GM10266 (cell line): Measurements from ENCODE around the gene FAM234A.
"Not testable (repeated sequence)": the region's sequence is repeated elsewhere in the genome, so short reads cannot be mapped to it uniquely, and the experiment has no call there.

ENCODE experiments used
- DNase-seq: peaks from one replicate; pipeline ENCODE4 v3.0.0; 2012; ENCODE audit errors: extremely low spot score
- CTCF ChIP-seq: IDR thresholded peaks from 2 replicates; pipeline ENCODE4 v1.5.1; 2012; ENCODE audit warnings: mild to moderate bottlenecking, low read depth; ENCODE audit not compliant: control insufficient read depth, insufficient read depth; ENCODE audit errors: missing control alignments

FAM234A gene

GRCh38 chr16:253833-254232 is 19.2 kb downstream of the FAM234A start:
- no peak for DNase-seq

GRCh38 chr16:254461-254860 is 19.8 kb downstream of the FAM234A start:
- TF ChIP-seq CTCF, result no peak
- DNase-seq, result no peak

More at GRCh38 chr16:253833-254232, 19.2 kb downstream of the FAM234A start:
- TF ChIP-seq CTCF, result no peak

- TF ChIP-seq CTCF, result no peak
- DNase-seq, result no peak
These were observed 20.6 kb downstream of the FAM234A start for GRCh38 chr16:255183-255582.

GRCh38 chr16:258091-258490 is 23.5 kb downstream of the FAM234A start:
- DNase-seq, result not testable (repeated sequence)

GRCh38 chr16:259226-259625 is 24.6 kb downstream of the FAM234A start:
- DNase-seq, result no peak
- no peak for TF ChIP-seq CTCF

GRCh38 chr16:259814-260253 is 25.2 kb downstream of the FAM234A start:
- TF ChIP-seq CTCF, result no peak
- DNase-seq, result no peak

GRCh38 chr16:260326-260725 is 25.7 kb downstream of the FAM234A start:
- no peak for DNase-seq
- no peak for TF ChIP-seq CTCF

GRCh38 chr16:261031-261691 is 26.5 kb downstream of the FAM234A start:
- no peak for DNase-seq
- no peak for TF ChIP-seq CTCF
